HCT116 (cell line): Measurements from ENCODE around the gene LRP2. TPM values are rescaled to one million over a fixed set of nuclear protein-coding genes. Genes with fewer than 3 reads are reported as not detected.

ENCODE experiments used
- ATAC-seq: fragments of 200-7000 bp; cut with Tn5 transposase; 2 replicates; pipeline ENCODE4 v1.9.1; 2020; ENCODE audit warnings: mild to moderate bottlenecking, moderate library complexity
- BruUV-seq: library from RNA; stranded (reverse); fragments of 400-500 nt; replicated peaks from 2 replicates; lab custom pipeline; 2021; lab: Mats Ljungman, UMichigan
- CTCF ChIA-PET: fragments of 300-600 bp; sonication (Branson Sonifier 250); formaldehyde crosslinking; loops from one replicate; lab custom pipeline; 2021; ENCODE audit warnings: antibody characterized with exemption; lab: Charles Lee
- POLR2A ChIA-PET: fragments of 300-600, 350-600 bp; sonication (Branson Sonifier 250); formaldehyde crosslinking; loops from one replicate; lab custom pipeline; 2021; ENCODE audit warnings: antibody characterized with exemption; lab: Charles Lee
- RAD21 ChIA-PET, 2 experiments: fragments of 300-600 bp; sonication (Branson Sonifier 250); formaldehyde crosslinking; loops; one replicate each; lab custom pipeline; 2023; ENCODE audit warnings: low total read pairs in 2 of 2; ENCODE audit not compliant: uncharacterized antibody in 2 of 2, unreplicated experiment in 2 of 2, low non-redundant PET in 1 of 2; lab: Charles Lee
- DNase-seq: peaks from one replicate; pipeline ENCODE4 v3.0.0-alpha.2; 2010; ENCODE audit warnings: low read depth, low spot score
- H2AFZ ChIP-seq: fragments of 200-600 bp; shearing (Covaris generic), sonication (generic); 2 replicates; pipeline ENCODE4 v1.6.1; 2017; ENCODE audit warnings: low read depth, mixed run types, mixed read lengths, antibody characterized with exemption, low read length; ENCODE audit not compliant: poor library complexity, severe bottlenecking
- H3K27ac ChIP-seq: 2 replicates; pipeline ENCODE4 v1.5.1; 2012; ENCODE audit warnings: low read depth, low read length
- H3K27me3 ChIP-seq: fragments of 200-600 bp; sonication (generic); 2 replicates; pipeline ENCODE4 v1.6.1; 2016; ENCODE audit warnings: mixed run types, low read length, mixed read lengths; ENCODE audit not compliant: insufficient read depth
- H3K36me3 ChIP-seq, 2 experiments: fragments of 200-500 bp in 1 of 2; fragments of 200-600 bp in 1 of 2; sonication (Bioruptor generic) in 1 of 2; sonication (generic) in 1 of 2; 2 replicates each; pipeline versions ENCODE4 v1.5.1 to v1.6.1; 2014 to 2016; ENCODE audit warnings: low read length in 2 of 2, inconsistent platforms in 1 of 2, mixed read lengths in 1 of 2, mixed run types in 1 of 2; ENCODE audit not compliant: insufficient read depth in 2 of 2, control insufficient read depth in 1 of 2
- H3K4me1 ChIP-seq, 2 experiments: fragments of 200-600 bp in 1 of 2; sonication (generic) in 1 of 2; 2 replicates each; pipeline versions ENCODE4 v1.5.1 to v1.6.1; 2012 to 2017; ENCODE audit warnings: low read length in 2 of 2, inconsistent platforms in 1 of 2, mild to moderate bottlenecking in 1 of 2, mixed read lengths in 1 of 2, mixed run types in 1 of 2, moderate library complexity in 1 of 2; ENCODE audit not compliant: insufficient read depth in 2 of 2, control insufficient read depth in 1 of 2
- H3K4me2 ChIP-seq: fragments of 200-600 bp; sonication (generic); 2 replicates; pipeline ENCODE4 v1.6.1; 2017; ENCODE audit warnings: mixed run types, low read length, mixed read lengths
- H3K4me3 ChIP-seq, 2 experiments: fragments of 200-600 bp in 1 of 2; sonication (generic) in 1 of 2; replicated peaks in 1 of 2; 2 replicates each; pipeline ENCODE4 v1.5.1; 2011 to 2016; ENCODE audit warnings: low read length in 2 of 2, control low read depth in 1 of 2, low read depth in 1 of 2, mild to moderate bottlenecking in 1 of 2, mixed read lengths in 1 of 2, mixed run types in 1 of 2
- H3K79me2 ChIP-seq: fragments of 200-600 bp; sonication (generic); 2 replicates; pipeline ENCODE4 v1.6.1; 2017; ENCODE audit warnings: mild to moderate bottlenecking, mixed run types, low read length, moderate library complexity, mixed read lengths; ENCODE audit not compliant: insufficient read depth
- H3K9ac ChIP-seq: fragments of 200-600 bp; sonication (generic); 2 replicates; pipeline ENCODE4 v1.6.1; 2016; ENCODE audit warnings: low read length, mixed read lengths
- H3K9me2 ChIP-seq: fragments of 200-600 bp; sonication (generic), shearing (Covaris generic); 2 replicates; pipeline ENCODE4 v1.6.1; 2017; ENCODE audit warnings: mixed run types, mild to moderate bottlenecking, moderate library complexity; ENCODE audit not compliant: insufficient read depth
- H3K9me3 ChIP-seq, 2 experiments: fragments of 200-500 bp in 1 of 2; fragments of 200-600 bp in 1 of 2; sonication (Bioruptor generic) in 1 of 2; sonication (generic) in 1 of 2; 2 replicates each; pipeline ENCODE4 v1.6.1; 2014 to 2017; ENCODE audit warnings: low read length in 2 of 2, mixed read lengths in 2 of 2, inconsistent platforms in 1 of 2, low read depth in 1 of 2, mild to moderate bottlenecking in 1 of 2, mixed run types in 1 of 2, moderate library complexity in 1 of 2; ENCODE audit not compliant: control insufficient read depth in 1 of 2, insufficient read depth in 1 of 2
- H4K20me1 ChIP-seq: fragments of 200-600 bp; sonication (generic), shearing (Covaris generic); 2 replicates; pipeline ENCODE4 v1.6.1; 2017; ENCODE audit warnings: mixed run types, mild to moderate bottlenecking, moderate library complexity; ENCODE audit not compliant: insufficient read depth
- ATF3 ChIP-seq: IDR thresholded peaks from 2 replicates; pipeline ENCODE4 v1.6.1; 2012
- CBX3 ChIP-seq: IDR thresholded peaks from 2 replicates; pipeline ENCODE4 v1.6.1; 2012; ENCODE audit warnings: low read depth
- CEBPB ChIP-seq: IDR thresholded peaks from 2 replicates; pipeline ENCODE4 v1.6.1; 2012; ENCODE audit warnings: low read depth
- EGR1 ChIP-seq: IDR thresholded peaks from 2 replicates; pipeline ENCODE4 v1.6.1; 2012; ENCODE audit warnings: low read depth
- EZH2 ChIP-seq: fragments of 200-600 bp; sonication (generic); IDR thresholded peaks from 2 replicates; pipeline ENCODE4 v1.6.1; 2017; ENCODE audit warnings: antibody characterized with exemption, mixed run types
- EZH2phosphoT487 ChIP-seq: fragments of 200-600 bp; IDR thresholded peaks from 2 replicates; pipeline ENCODE4 v1.6.1; 2018; ENCODE audit warnings: antibody characterized with exemption, borderline replicate concordance
- FOSL1 ChIP-seq: IDR thresholded peaks from 2 replicates; pipeline ENCODE4 v1.6.1; 2012; ENCODE audit warnings: low read depth
- JUND ChIP-seq: IDR thresholded peaks from 2 replicates; pipeline ENCODE4 v1.6.1; 2012
- MAX ChIP-seq: IDR thresholded peaks from 2 replicates; pipeline ENCODE4 v1.6.1; 2012
- POLR2A ChIP-seq: IDR thresholded peaks from 2 replicates; pipeline ENCODE4 v1.7.0; 2011; ENCODE audit warnings: borderline replicate concordance; ENCODE audit not compliant: insufficient read depth, insufficient read length; ENCODE audit errors: extremely low read depth
- SIN3A ChIP-seq: IDR thresholded peaks from 2 replicates; pipeline ENCODE4 v1.6.1; 2012; ENCODE audit warnings: low read depth
- SP1 ChIP-seq: IDR thresholded peaks from 2 replicates; pipeline ENCODE4 v1.6.1; 2012; ENCODE audit warnings: low read depth
- SRF ChIP-seq: IDR thresholded peaks from 2 replicates; pipeline ENCODE4 v1.6.1; 2012; ENCODE audit warnings: low read depth
- TCF7L2 ChIP-seq: IDR thresholded peaks from 2 replicates; pipeline ENCODE4 v1.7.0; 2011; ENCODE audit warnings: borderline replicate concordance, inconsistent platforms; ENCODE audit not compliant: insufficient read depth, insufficient read length; ENCODE audit errors: extremely low read depth
- ZBTB33 ChIP-seq: IDR thresholded peaks from 2 replicates; pipeline ENCODE4 v1.6.1; 2011; ENCODE audit warnings: mild to moderate bottlenecking, low read length, moderate library complexity; ENCODE audit not compliant: insufficient replicate concordance; ENCODE audit errors: extremely low read depth
- ZFX ChIP-seq: fragments of 450-650 bp; IDR thresholded peaks from 2 replicates; pipeline ENCODE4 v1.6.1; 2017
- ZNF274 ChIP-seq: fragments of 200-500 bp; sonication (Bioruptor generic); IDR thresholded peaks from 2 replicates; pipeline ENCODE4 v1.6.1; 2014; ENCODE audit warnings: mild to moderate bottlenecking, low read depth, low read length, inconsistent platforms
- intact Hi-C: fragments of 100-400 bp; cut with micrococcal nuclease; formaldehyde crosslinking; loops from 2 replicates; pipeline ENCODE4 v1.10.0; 2022
- total RNA-seq: library from RNA; stranded (reverse); gene quantifications from one replicate; pipeline ENCODE4 v1.2.1, GENCODE V29; 2021; ENCODE audit not compliant: unreplicated experiment
- TF ChIP-seq, protein P1 (sequence below): IDR thresholded peaks from 2 replicates; pipeline ENCODE4 v1.6.1; 2012; ENCODE audit warnings: low read depth
- TF ChIP-seq, protein P2 (sequence below), 3 experiments: fragments of 200-600 bp in 1 of 3; sonication (generic) in 1 of 3; IDR thresholded peaks in 2 of 3; conservative IDR thresholded peaks in 1 of 3; 2 replicates each; pipeline ENCODE4 v1.5.1; 2012 to 2017; ENCODE audit warnings: low read depth in 2 of 3, low read length in 2 of 3, antibody characterized with exemption in 1 of 3, borderline replicate concordance in 1 of 3, control low read depth in 1 of 3, mild to moderate bottlenecking in 1 of 3, mixed read lengths in 1 of 3, mixed run types in 1 of 3, moderate library complexity in 1 of 3; ENCODE audit not compliant: insufficient read depth in 1 of 3

LRP2 gene
- total RNA-seq, 1 experiment from 2014 or later: 0.20 TPM

- H3K4me2 ChIP-seq: peak overlapping the region; percentile 50
- H3K36me3 ChIP-seq: no peaks in the 10 kb centered on the region
- no peak overlapping the region for H3K4me3 ChIP-seq
- H3K9me2 ChIP-seq: no peaks in the 10 kb centered on the region
- ChIA-PET POLR2A (no interaction called here), RAD21 (no interaction called here), CTCF (no interaction called here)
- H4K20me1 ChIP-seq: no peaks in the 10 kb centered on the region
- intact Hi-C loops: no loop called here
- H3K79me2 ChIP-seq: no peaks in the 10 kb centered on the region
- ATAC-seq (0 out of 2 replicates have a peak, but pooled peaks have one; percentile 39), DNase-seq (peak; percentile 28)
- peaks cover 5% of the 10 kb centered on the region; the same call in 1 of the 2 replicates for H3K27me3 ChIP-seq
- H3K27ac ChIP-seq: no peak overlapping the region
- H3K9me3 ChIP-seq: no peaks in the 10 kb centered on the region
- H3K9ac ChIP-seq: no peak overlapping the region
- H3K4me1 ChIP-seq: peaks cover 18 to 31% of the 10 kb centered on the region in 2 experiments; a peak in 3 of 4 replicates
- peak overlapping the region; percentile 77 for H2AFZ ChIP-seq
- no TSS peak for BruUV-seq
- no peak for TF ChIP-seq EZH2
- no peak for TF ChIP-seq POLR2A
- TF ChIP-seq, protein P1, sequence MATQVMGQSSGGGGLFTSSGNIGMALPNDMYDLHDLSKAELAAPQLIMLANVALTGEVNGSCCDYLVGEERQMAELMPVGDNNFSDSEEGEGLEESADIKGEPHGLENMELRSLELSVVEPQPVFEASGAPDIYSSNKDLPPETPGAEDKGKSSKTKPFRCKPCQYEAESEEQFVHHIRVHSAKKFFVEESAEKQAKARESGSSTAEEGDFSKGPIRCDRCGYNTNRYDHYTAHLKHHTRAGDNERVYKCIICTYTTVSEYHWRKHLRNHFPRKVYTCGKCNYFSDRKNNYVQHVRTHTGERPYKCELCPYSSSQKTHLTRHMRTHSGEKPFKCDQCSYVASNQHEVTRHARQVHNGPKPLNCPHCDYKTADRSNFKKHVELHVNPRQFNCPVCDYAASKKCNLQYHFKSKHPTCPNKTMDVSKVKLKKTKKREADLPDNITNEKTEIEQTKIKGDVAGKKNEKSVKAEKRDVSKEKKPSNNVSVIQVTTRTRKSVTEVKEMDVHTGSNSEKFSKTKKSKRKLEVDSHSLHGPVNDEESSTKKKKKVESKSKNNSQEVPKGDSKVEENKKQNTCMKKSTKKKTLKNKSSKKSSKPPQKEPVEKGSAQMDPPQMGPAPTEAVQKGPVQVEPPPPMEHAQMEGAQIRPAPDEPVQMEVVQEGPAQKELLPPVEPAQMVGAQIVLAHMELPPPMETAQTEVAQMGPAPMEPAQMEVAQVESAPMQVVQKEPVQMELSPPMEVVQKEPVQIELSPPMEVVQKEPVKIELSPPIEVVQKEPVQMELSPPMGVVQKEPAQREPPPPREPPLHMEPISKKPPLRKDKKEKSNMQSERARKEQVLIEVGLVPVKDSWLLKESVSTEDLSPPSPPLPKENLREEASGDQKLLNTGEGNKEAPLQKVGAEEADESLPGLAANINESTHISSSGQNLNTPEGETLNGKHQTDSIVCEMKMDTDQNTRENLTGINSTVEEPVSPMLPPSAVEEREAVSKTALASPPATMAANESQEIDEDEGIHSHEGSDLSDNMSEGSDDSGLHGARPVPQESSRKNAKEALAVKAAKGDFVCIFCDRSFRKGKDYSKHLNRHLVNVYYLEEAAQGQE: no peak
- TF ChIP-seq ZBTB33: no peak
- TF ChIP-seq CBX3: peak; percentile 62; the same call in 1 of the 2 replicates
- TF ChIP-seq MAX: peak; percentile 54
- TF ChIP-seq SP1: no peak; the same call in 1 of the 2 replicates
- TF ChIP-seq JUND: peak; percentile 54
- TF ChIP-seq EGR1: no peak
- TF ChIP-seq EZH2phosphoT487: no peak
- no peak for TF ChIP-seq TCF7L2
- TF ChIP-seq, protein P2, sequence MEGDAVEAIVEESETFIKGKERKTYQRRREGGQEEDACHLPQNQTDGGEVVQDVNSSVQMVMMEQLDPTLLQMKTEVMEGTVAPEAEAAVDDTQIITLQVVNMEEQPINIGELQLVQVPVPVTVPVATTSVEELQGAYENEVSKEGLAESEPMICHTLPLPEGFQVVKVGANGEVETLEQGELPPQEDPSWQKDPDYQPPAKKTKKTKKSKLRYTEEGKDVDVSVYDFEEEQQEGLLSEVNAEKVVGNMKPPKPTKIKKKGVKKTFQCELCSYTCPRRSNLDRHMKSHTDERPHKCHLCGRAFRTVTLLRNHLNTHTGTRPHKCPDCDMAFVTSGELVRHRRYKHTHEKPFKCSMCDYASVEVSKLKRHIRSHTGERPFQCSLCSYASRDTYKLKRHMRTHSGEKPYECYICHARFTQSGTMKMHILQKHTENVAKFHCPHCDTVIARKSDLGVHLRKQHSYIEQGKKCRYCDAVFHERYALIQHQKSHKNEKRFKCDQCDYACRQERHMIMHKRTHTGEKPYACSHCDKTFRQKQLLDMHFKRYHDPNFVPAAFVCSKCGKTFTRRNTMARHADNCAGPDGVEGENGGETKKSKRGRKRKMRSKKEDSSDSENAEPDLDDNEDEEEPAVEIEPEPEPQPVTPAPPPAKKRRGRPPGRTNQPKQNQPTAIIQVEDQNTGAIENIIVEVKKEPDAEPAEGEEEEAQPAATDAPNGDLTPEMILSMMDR (IDR thresholded peaks at IDR 0.05 in 2 of 3, conservative IDR thresholded peaks at IDR 0.05 in 1 of 3; ENCODE audit: borderline replicate concordance in 1 of 3, insufficient read depth in 1 of 3, low read depth in 2 of 3, low read length in 2 of 3): no peak
- no peak for TF ChIP-seq SRF
- no peak for TF ChIP-seq ZFX
- TF ChIP-seq SIN3A: no peak
- peak; percentile 55; the same call in 1 of the 2 replicates for TF ChIP-seq FOSL1
- TF ChIP-seq ZNF274: no peak
- 0 out of 2 replicates have a peak, but pooled peaks have one; percentile 11 for TF ChIP-seq ATF3
- TF ChIP-seq CEBPB: peak; percentile 96
These were observed 270.4 kb downstream of the LRP2 start for GRCh38 chr2:169091761-169092519.
